Ovary (tissue), 9 donors: ENCODE data around the gene OPN5. TPM values are rescaled to one million over a fixed set of nuclear protein-coding genes. Genes with fewer than 3 reads are reported as not detected.

Source experiments
- DNase-seq, 5 donors: peaks; one replicate each; pipeline ENCODE4 v3.0.0-alpha.2; 2019 to 2020
- H3K27ac ChIP-seq, 2 donors: fragments of 200-600 bp; one replicate each; pipeline versions ENCODE4 v1.5.1 to v1.8.0; 2019 to 2022
- H3K27me3 ChIP-seq: fragments of 200-600 bp; one replicate; pipeline ENCODE4 v1.8.0; 2022
- H3K36me3 ChIP-seq: fragments of 200-600 bp; sonication (generic); one replicate; pipeline ENCODE4 v1.5.1; 2019
- H3K4me1 ChIP-seq: one replicate; pipeline ENCODE4 v1.8.1; 2013; ENCODE audit warnings: mild to moderate bottlenecking, moderate library complexity; ENCODE audit not compliant: insufficient read depth
- H3K4me3 ChIP-seq: fragments of 200-600 bp; sonication (generic); one replicate; pipeline ENCODE4 v1.5.1; 2017
- H3K9me3 ChIP-seq, 2 donors: fragments of 200-600 bp in 1 of 2; sonication (generic) in 1 of 2; one replicate each; pipeline versions ENCODE4 v1.5.1 to v1.8.1; 2013 to 2019; ENCODE audit warnings: mild to moderate bottlenecking in 1 of 2, moderate library complexity in 1 of 2
- CTCF ChIP-seq, 3 donors: fragments of 450-650 bp in 2 of 3; fragments of 200-600 bp in 1 of 3; IDR thresholded peaks; one replicate each; pipeline versions ENCODE4 v1.5.1 to v1.8.0; 2016 to 2022; ENCODE audit warnings: antibody characterized with exemption in 3 of 3, mild to moderate bottlenecking in 1 of 3
- EP300 ChIP-seq: sonication (generic); formaldehyde crosslinking; IDR thresholded peaks from one replicate; pipeline ENCODE4 v1.6.1; 2017; ENCODE audit warnings: antibody characterized with exemption
- POLR2A ChIP-seq: fragments of 450-650 bp; IDR thresholded peaks from one replicate; pipeline ENCODE4 v1.6.1; 2017; ENCODE audit warnings: antibody characterized with exemption, mild to moderate bottlenecking, moderate library complexity
- WGBS, 3 donors: extraction: QIAGEN DNeasy Blood & Tissue Kit in 1 of 3; methylation state at CpG; one replicate each; pipeline versions ENCODE4 v1.1.5 to v1.1.7; 2013 to 2017; 5-methylcytosine and 5-hydroxymethylcytosine counted together
- intact Hi-C, 4 donors: fragments of 100-400 bp; cut with DNase I; formaldehyde crosslinking; loops; one replicate each; pipeline versions ENCODE4 v1.11.0 to v1.15.1; 2022 to 2023
- polyA plus RNA-seq, 2 donors: library from polyadenylated mRNA; stranded (reverse); fragments of 200-250 nt in 1 of 2; fragments of 350-450 nt in 1 of 2; fragmentation: Illumina TruSeq in 1 of 2; extraction: RNeasy Lipid Tissue Mini Kit (QIAGEN cat#74804) in 1 of 2; gene quantifications; one replicate each; pipeline ENCODE4 v1.2.3, GENCODE V29; 2013 to 2014
- total RNA-seq, 7 donors: library from RNA; depleted of rRNA in 2 of 7; stranded (reverse); fragments of >200 nt in 2 of 7; fragmentation: NEBNext Ultra II Directional in 3 of 7; extraction: Animal tissue kit (Norgen Biotek cat#: 25700) in 3 of 7; gene quantifications; one replicate each; pipeline versions ENCODE4 v1.1.0 to v1.2.4, GENCODE V29; 2016 to 2023
- donor health status: DM: no; HTN: no; CAD: no; lungs with moderate emphysema.
- donor health status: DM: no; HTN: no; CAD: no.
- donor health status: Bipolar disorder and iron deficiency.
- donor health status: DM: yes; HTN: yes; CAD: no.
- donor health status: DM: no; HTN: no; CAD: no.
- donor health status: DM: yes; HTN: yes; CAD: no.

Gene OPN5
- total and polyA plus RNA-seq, 9 donors = not detected

DNA sequence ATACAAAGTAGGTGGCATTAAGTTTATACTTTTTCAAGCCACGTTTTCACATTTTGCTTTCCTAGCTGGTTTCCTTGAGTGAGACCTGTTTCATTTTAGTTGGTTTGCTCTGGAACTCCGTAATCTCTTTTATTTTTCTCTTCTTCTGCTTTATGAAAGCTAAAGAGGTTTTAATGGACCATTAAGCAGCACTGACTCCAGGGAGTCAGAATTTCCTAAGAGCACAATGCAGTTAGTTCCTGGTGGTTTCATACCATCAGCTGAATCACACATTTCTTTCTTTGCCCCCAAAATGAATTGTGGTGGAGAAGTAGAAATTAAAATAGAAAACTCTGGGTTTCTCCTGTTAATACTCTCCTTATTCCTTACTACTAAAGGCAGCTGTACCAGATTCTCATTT, 3.4 kb downstream of the OPN5 start:
- peaks cover 8% of the 10 kb centered on the region for H3K4me1 ChIP-seq

DNA sequence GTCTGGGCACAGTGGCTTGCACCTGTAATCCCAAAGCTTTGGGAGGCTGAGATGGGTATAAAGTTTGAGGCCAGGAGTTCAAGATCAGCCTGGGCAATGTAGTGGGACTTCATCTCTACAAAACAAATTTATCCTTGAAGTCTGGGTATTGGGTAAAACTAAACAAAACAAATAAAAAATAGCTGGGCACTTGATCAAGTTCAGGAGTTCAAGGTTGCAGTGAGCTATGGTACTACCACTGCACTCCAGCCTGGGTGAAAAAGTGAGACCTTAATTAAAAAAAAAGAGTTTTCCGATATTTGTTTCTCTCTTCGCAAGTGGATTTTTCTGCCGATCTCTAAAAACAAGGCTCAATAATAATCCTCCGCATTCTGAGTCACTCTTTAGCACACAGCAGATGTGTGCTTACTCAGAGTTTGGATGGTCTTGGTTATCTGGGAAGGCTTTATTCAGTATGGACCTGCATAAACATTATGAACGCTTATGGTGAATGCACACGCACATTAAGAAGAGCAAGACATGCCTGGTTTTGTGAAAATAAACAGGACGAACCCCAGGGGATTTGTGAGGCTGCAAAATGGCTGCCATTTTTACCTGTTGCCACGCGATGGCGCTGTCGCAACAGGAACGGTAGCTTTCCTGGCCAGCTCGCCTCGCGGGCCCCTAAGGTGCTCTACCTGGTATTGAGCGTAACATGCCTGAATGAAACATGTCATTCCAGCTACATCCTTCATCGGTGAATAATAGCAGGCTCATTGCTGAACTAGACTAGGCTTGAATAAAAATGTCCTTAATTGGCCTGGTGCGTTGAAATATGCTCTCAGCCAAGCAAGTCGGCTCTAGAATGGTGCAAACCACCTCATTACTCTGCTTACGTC, 6.0 kb downstream of the OPN5 start:
- TF ChIP-seq POLR2A = no peak
- peak; percentile 32 to 45 (median 41) for TF ChIP-seq CTCF (IDR thresholded peaks at IDR 0.05)
- TF ChIP-seq EP300 = no peak
- peak; percentile 21 to 53 (median 40) for DNase-seq
- H3K36me3 ChIP-seq = no peaks in the 10 kb centered on the region
- H3K27me3 ChIP-seq = no peaks in the 10 kb centered on the region
- H3K27ac ChIP-seq = no peak overlapping the region
- WGBS, 3 donors = 7 to 15% (median 9%) methylated on average over 20 of the region's 20 CpGs
- H3K4me3 ChIP-seq = no peak overlapping the region
- H3K4me1 ChIP-seq = peaks cover 5% of the 10 kb centered on the region
- H3K9me3 ChIP-seq = no peaks in the 10 kb centered on the region
- intact Hi-C loops = no loop called here

More for the DNA sequence above, 3.4 kb downstream of the OPN5 start:
- TF ChIP-seq CTCF (IDR thresholded peaks at IDR 0.05) (no peak), EP300 (no peak), POLR2A (no peak)
- Histone ChIP-seq H3K36me3 (no peaks in the 10 kb centered on the region), H3K27me3 (no peaks in the 10 kb centered on the region), H3K27ac (no peak overlapping the region), H3K9me3 (no peaks in the 10 kb centered on the region), H3K4me3 (no peak overlapping the region)
- no peak for DNase-seq
- 38 to 58% (median 46%) methylated on average over 2 of the region's 2 CpGs for WGBS, 3 donors
- intact Hi-C loops = no loop called here

- Histone ChIP-seq H3K36me3 (no peaks in the 10 kb centered on the region), H3K27me3 (no peaks in the 10 kb centered on the region), H3K4me3 (no peak overlapping the region), H3K27ac (no peak overlapping the region), H3K4me1 (peaks cover 5% of the 10 kb centered on the region), H3K9me3 (no peaks in the 10 kb centered on the region)
- TF ChIP-seq EP300 = no peak
- no peak for TF ChIP-seq CTCF (IDR thresholded peaks at IDR 0.05)
- no peak for TF ChIP-seq POLR2A
- 22 to 43% (median 27%) methylated on average over 5 of the region's 5 CpGs for WGBS, 3 donors
- intact Hi-C loops = no loop called here
- DNase-seq = no peak
These were observed 6.7 kb downstream of the OPN5 start for GRCh38 chr6:47788498-47788884.

DNA sequence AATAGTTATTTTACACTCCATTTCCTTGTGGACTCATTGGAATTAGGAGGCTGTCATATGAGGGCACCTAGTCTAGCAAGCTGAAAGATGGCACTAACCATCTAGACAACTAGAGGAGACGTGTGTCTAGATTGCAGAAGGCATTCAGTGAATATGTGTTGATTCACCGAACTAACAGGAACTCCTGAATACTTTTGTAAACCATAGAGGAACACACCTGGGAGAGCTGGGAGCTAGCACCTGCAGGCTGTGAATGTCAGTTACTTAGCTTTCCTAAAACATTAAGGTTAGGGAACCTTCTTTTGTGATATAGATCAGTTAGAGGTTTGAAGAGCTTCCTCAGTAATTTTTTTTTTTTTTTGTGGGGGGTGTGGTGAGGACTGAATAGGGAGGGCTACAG, 7.7 kb downstream of the OPN5 start:
- intact Hi-C loops = no loop called here
- WGBS, 3 donors = 65 to 69% (median 65%) methylated on average over 2 of the region's 2 CpGs
- no peak for TF ChIP-seq POLR2A
- no peak for TF ChIP-seq CTCF (IDR thresholded peaks at IDR 0.05)
- TF ChIP-seq EP300 = no peak

More for the DNA sequence above, 7.7 kb downstream of the OPN5 start:
- no peak overlapping the region for H3K4me3 ChIP-seq
- no peak overlapping the region for H3K27ac ChIP-seq
- DNase-seq = no peak
- no peaks in the 10 kb centered on the region for H3K9me3 ChIP-seq
- H3K27me3 ChIP-seq = no peaks in the 10 kb centered on the region
- no peaks in the 10 kb centered on the region for H3K36me3 ChIP-seq
- peaks cover 5% of the 10 kb centered on the region for H3K4me1 ChIP-seq
